ENCODE results near the gene WDCP.
"Not testable (repeated sequence)": the region's sequence is repeated elsewhere in the genome, so short reads cannot be mapped to it uniquely, and the experiment has no call there.

DNA sequence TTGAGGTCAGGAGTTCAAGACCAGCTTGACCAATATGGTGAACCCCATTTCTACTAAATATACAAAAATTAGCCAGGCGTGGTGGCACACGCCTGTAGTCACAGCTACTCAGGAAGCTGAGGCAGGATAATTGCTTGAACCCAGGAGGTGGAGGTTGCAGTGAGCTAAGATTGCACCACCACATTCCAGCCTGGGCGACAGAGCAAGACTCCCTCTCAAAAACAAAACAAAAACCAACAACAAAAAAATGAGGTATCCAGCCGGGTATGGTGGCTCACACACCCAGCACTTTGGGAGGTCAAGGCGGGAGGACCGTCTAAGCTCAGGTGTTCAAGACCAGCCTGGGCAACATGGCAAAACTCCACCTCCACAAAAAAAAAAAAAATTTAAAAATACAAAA lies 32.3 kb downstream of the WDCP start:
- not testable (repeated sequence) for TF ChIP-seq CTCF, EP300, POLR2A (IDR thresholded peaks at IDR 0.05)

All from tibial nerve (tissue), 4 donors.